Activated T-helper 2 cell treated with anti-CD3 and anti-CD28 coated beads, Interferon-gamma antibody, Interleukin-2, Interleukin-4, amounts not matched to agents 10 μg/mL and 5 μg/mL and 100 μg/mL, durations not matched to agents 14 hours and 24 hours and 36 hours (primary cell): ENCODE measurements around the gene GSC2. TPM values are rescaled to one million over a fixed set of nuclear protein-coding genes. Genes with fewer than 3 reads are reported as not detected.

Experiments used
- DNase-seq: peaks from one replicate; pipeline ENCODE4 v3.0.0; 2021; ENCODE audit warnings: low spot score
- H3K27ac Mint-ChIP-seq: one replicate; pipeline ENCODE4 v1.8.0; 2021; ENCODE audit warnings: mixed read lengths
- H3K27me3 Mint-ChIP-seq: one replicate; pipeline ENCODE4 v1.8.0; 2021; ENCODE audit warnings: low read depth, mixed read lengths
- H3K36me3 Mint-ChIP-seq: one replicate; pipeline ENCODE4 v1.8.0; 2021; ENCODE audit warnings: low read depth, mixed read lengths
- H3K4me1 Mint-ChIP-seq: one replicate; pipeline ENCODE4 v1.8.0; 2021; ENCODE audit warnings: low read depth, mixed read lengths
- H3K4me3 Mint-ChIP-seq: one replicate; pipeline ENCODE4 v1.8.0; 2021; ENCODE audit warnings: low read depth, mild to moderate bottlenecking, moderate library complexity, mixed read lengths
- H3K9me3 Mint-ChIP-seq: one replicate; pipeline ENCODE4 v1.8.0; 2021; ENCODE audit warnings: mixed read lengths
- intact Hi-C: fragments of 100-400 bp; cut with micrococcal nuclease; formaldehyde crosslinking; loops from one replicate; pipeline ENCODE4 v1.15.1; 2023
- total RNA-seq: library from RNA; stranded (reverse); gene quantifications from 2 replicates; pipeline ENCODE4 v1.2.3, GENCODE V29; 2022

The GSC2 gene
- total RNA-seq, 1 donor from 2014 or later: not detected

- intact Hi-C loops: loop anchor here (1.0 to 5.0 kb wide), 2 partner anchors 21 to 169 kb away; partner anchors contain the start of genes CLTCL1 and ESS2
- peaks cover 4% of the 10 kb centered on the region for H3K36me3 Mint-ChIP-seq
- no peak overlapping the region for H3K27ac Mint-ChIP-seq
- no peak for DNase-seq
- H3K27me3 Mint-ChIP-seq: peaks cover 2% of the 10 kb centered on the region
- peaks cover 24% of the 10 kb centered on the region for H3K4me1 Mint-ChIP-seq
- H3K9me3 Mint-ChIP-seq: no peaks in the 10 kb centered on the region
- H3K4me3 Mint-ChIP-seq: peak overlapping the region; percentile 77
These were observed 27.2 kb downstream of the GSC2 start for GRCh38 chr22:19122752-19123492.

- Mint-ChIP-seq H3K4me3 (peak within 1 kb of the TSS; percentile 83), H3K9me3 (no peaks in the 10 kb centered on the region), H3K27ac (no peak within 1 kb of the TSS), H3K4me1 (peaks cover 27% of the 10 kb centered on the region), H3K27me3 (peaks cover 2% of the 10 kb centered on the region), H3K36me3 (peaks cover 4% of the 10 kb centered on the region)
- intact Hi-C loops: loop anchor here (1.0 to 5.0 kb wide), 2 partner anchors 22 to 170 kb away; partner anchors contain the start of genes CLTCL1 and ESS2
- DNase-seq: peak; percentile 89
These were observed 27.8 kb downstream of the GSC2 start, which contains the start of gene DGCR2 for GRCh38 chr22:19122143-19122751. TSS of gene DGCR2 (minus strand) at chr22:19122412. CDS start at chr22:19122206, 206 bp downstream.

GRCh38 chr22:19121631-19122142 is 28.4 kb downstream of the GSC2 start:
- H3K4me1 Mint-ChIP-seq: peaks cover 27% of the 10 kb centered on the region
- H3K27ac Mint-ChIP-seq: no peak overlapping the region
- peaks cover 4% of the 10 kb centered on the region for H3K36me3 Mint-ChIP-seq
- H3K4me3 Mint-ChIP-seq: peak overlapping the region; percentile 83
- peak; percentile 27 for DNase-seq
- intact Hi-C loops: loop anchor here (1.0 to 5.0 kb wide), 2 partner anchors 23 to 171 kb away; partner anchors contain the start of genes CLTCL1 and ESS2
- no peaks in the 10 kb centered on the region for H3K9me3 Mint-ChIP-seq
- peaks cover 2% of the 10 kb centered on the region for H3K27me3 Mint-ChIP-seq

GRCh38 chr22:19120829-19121630 is 29.1 kb downstream of the GSC2 start:
- Mint-ChIP-seq H3K27ac (no peak overlapping the region), H3K27me3 (peaks cover 2% of the 10 kb centered on the region), H3K36me3 (peaks cover 4% of the 10 kb centered on the region), H3K4me3 (peak overlapping the region; percentile 83), H3K4me1 (peaks cover 30% of the 10 kb centered on the region), H3K9me3 (no peaks in the 10 kb centered on the region)
- no peak for DNase-seq
- intact Hi-C loops: loop anchor here (5.0 kb wide), 1 partner anchor 171 kb away; the partner anchor contains the start of gene CLTCL1

GRCh38 chr22:19119949-19120348 is 30.1 kb downstream of the GSC2 start:
- Mint-ChIP-seq H3K27me3 (peaks cover 2% of the 10 kb centered on the region), H3K27ac (no peak overlapping the region), H3K9me3 (no peaks in the 10 kb centered on the region), H3K4me1 (peaks cover 32% of the 10 kb centered on the region), H3K36me3 (peaks cover 4% of the 10 kb centered on the region), H3K4me3 (peak overlapping the region; percentile 83)
- intact Hi-C loops: loop anchor here (5.0 kb wide), 1 partner anchor 172 kb away; the partner anchor contains the start of gene CLTCL1
- no peak for DNase-seq

- peaks cover 4% of the 10 kb centered on the region for H3K36me3 Mint-ChIP-seq
- no peak for DNase-seq
- no peak overlapping the region for H3K4me3 Mint-ChIP-seq
- H3K4me1 Mint-ChIP-seq: peaks cover 37% of the 10 kb centered on the region
- intact Hi-C loops: no loop called here
- no peak overlapping the region for H3K27ac Mint-ChIP-seq
- peaks cover 2% of the 10 kb centered on the region for H3K27me3 Mint-ChIP-seq
- no peaks in the 10 kb centered on the region for H3K9me3 Mint-ChIP-seq
These were observed 31.7 kb downstream of the GSC2 start for GRCh38 chr22:19118329-19118880.

- intact Hi-C loops: no loop called here
- no peaks in the 10 kb centered on the region for H3K27me3 Mint-ChIP-seq
- peaks cover 34% of the 10 kb centered on the region for H3K4me1 Mint-ChIP-seq
- H3K9me3 Mint-ChIP-seq: no peaks in the 10 kb centered on the region
- no peak overlapping the region for H3K27ac Mint-ChIP-seq
- peaks cover 4% of the 10 kb centered on the region for H3K36me3 Mint-ChIP-seq
- H3K4me3 Mint-ChIP-seq: no peak overlapping the region
- DNase-seq: no peak
These were observed 33.0 kb downstream of the GSC2 start for GRCh38 chr22:19117111-19117512.

- Mint-ChIP-seq H3K9me3 (no peaks in the 10 kb centered on the region), H3K4me1 (peaks cover 32% of the 10 kb centered on the region), H3K27me3 (no peaks in the 10 kb centered on the region), H3K36me3 (peaks cover 6% of the 10 kb centered on the region), H3K4me3 (no peak overlapping the region), H3K27ac (no peak overlapping the region)
- no peak for DNase-seq
- intact Hi-C loops: no loop called here
These were observed 34.5 kb downstream of the GSC2 start for GRCh38 chr22:19115628-19116027.

- H3K27ac Mint-ChIP-seq: no peak overlapping the region
- H3K4me3 Mint-ChIP-seq: no peak overlapping the region
- intact Hi-C loops: no loop called here
- H3K36me3 Mint-ChIP-seq: peaks cover 2% of the 10 kb centered on the region
- peaks cover 30% of the 10 kb centered on the region for H3K4me1 Mint-ChIP-seq
- H3K27me3 Mint-ChIP-seq: no peaks in the 10 kb centered on the region
- DNase-seq: no peak
- H3K9me3 Mint-ChIP-seq: no peaks in the 10 kb centered on the region
These were observed 35.0 kb downstream of the GSC2 start for GRCh38 chr22:19114984-19115552.

- Mint-ChIP-seq H3K27me3 (no peaks in the 10 kb centered on the region), H3K27ac (no peak overlapping the region), H3K36me3 (peaks cover 2% of the 10 kb centered on the region), H3K9me3 (no peaks in the 10 kb centered on the region), H3K4me1 (peaks cover 40% of the 10 kb centered on the region), H3K4me3 (no peak overlapping the region)
- intact Hi-C loops: no loop called here
- no peak for DNase-seq
These were observed 36.7 kb downstream of the GSC2 start for GRCh38 chr22:19113429-19113828.

GRCh38 chr22:19111584-19111983 is 38.5 kb downstream of the GSC2 start:
- Mint-ChIP-seq H3K36me3 (peaks cover 2% of the 10 kb centered on the region), H3K27ac (no peak overlapping the region), H3K4me1 (peaks cover 41% of the 10 kb centered on the region), H3K4me3 (no peak overlapping the region), H3K9me3 (no peaks in the 10 kb centered on the region), H3K27me3 (no peaks in the 10 kb centered on the region)
- intact Hi-C loops: no loop called here
- DNase-seq: no peak

GRCh38 chr22:19111140-19111539 is 39.0 kb downstream of the GSC2 start:
- peaks cover 2% of the 10 kb centered on the region for H3K36me3 Mint-ChIP-seq
- H3K27ac Mint-ChIP-seq: no peak overlapping the region
- H3K9me3 Mint-ChIP-seq: no peaks in the 10 kb centered on the region
- peaks cover 40% of the 10 kb centered on the region for H3K4me1 Mint-ChIP-seq
- no peak for DNase-seq
- intact Hi-C loops: no loop called here
- no peaks in the 10 kb centered on the region for H3K27me3 Mint-ChIP-seq
- H3K4me3 Mint-ChIP-seq: no peak overlapping the region
